ENCODE measurements around the gene TRMT112.

DNA sequence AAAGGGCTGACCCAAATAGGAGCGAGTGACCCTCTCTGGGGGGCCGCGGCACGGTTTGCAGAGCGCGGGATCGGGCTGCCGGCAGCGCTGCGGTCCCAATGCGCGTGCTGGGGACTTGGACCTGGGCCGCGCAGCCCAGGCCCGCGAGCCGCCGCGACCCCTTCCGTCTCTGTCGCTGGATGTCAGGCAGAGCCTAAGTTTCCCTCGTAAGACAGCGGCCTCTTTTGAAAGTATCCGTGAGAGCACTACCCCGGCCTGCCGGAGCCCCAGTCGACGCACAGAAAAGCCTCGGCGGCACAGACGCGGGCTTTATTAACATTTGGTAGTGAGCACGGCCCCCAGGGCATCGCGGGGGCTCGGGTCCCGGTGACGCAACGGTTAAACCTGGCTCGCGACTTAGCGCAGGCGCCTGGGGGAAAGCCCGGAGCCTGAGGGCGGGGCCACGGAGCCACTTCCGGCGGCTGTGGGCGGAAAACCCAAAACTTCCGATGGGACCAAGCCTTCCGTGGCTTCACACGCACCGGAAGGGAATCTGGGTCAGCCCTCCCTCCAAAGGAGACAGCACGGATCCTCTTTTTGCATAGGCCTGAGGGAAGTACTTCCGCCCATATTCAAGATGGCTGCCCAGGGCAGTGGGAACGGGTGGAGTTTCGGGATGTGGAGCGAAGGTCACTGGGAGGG lies 47.7 kb downstream of the TRMT112 start:
- TF ChIP-seq, protein P1, sequence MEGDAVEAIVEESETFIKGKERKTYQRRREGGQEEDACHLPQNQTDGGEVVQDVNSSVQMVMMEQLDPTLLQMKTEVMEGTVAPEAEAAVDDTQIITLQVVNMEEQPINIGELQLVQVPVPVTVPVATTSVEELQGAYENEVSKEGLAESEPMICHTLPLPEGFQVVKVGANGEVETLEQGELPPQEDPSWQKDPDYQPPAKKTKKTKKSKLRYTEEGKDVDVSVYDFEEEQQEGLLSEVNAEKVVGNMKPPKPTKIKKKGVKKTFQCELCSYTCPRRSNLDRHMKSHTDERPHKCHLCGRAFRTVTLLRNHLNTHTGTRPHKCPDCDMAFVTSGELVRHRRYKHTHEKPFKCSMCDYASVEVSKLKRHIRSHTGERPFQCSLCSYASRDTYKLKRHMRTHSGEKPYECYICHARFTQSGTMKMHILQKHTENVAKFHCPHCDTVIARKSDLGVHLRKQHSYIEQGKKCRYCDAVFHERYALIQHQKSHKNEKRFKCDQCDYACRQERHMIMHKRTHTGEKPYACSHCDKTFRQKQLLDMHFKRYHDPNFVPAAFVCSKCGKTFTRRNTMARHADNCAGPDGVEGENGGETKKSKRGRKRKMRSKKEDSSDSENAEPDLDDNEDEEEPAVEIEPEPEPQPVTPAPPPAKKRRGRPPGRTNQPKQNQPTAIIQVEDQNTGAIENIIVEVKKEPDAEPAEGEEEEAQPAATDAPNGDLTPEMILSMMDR (conservative IDR thresholded peaks at IDR 0.05 in 1 of 2, IDR thresholded peaks at IDR 0.05 in 1 of 2; ENCODE audit: low read depth in 1 of 2, low read length in 2 of 2) = no peak
- no peak for TF ChIP-seq EZH2 (IDR thresholded peaks at IDR 0.05; ENCODE audit: low read length, missing control alignments)
